ENCODE measurements around the gene IL17B.

The IL17B gene

DNA sequence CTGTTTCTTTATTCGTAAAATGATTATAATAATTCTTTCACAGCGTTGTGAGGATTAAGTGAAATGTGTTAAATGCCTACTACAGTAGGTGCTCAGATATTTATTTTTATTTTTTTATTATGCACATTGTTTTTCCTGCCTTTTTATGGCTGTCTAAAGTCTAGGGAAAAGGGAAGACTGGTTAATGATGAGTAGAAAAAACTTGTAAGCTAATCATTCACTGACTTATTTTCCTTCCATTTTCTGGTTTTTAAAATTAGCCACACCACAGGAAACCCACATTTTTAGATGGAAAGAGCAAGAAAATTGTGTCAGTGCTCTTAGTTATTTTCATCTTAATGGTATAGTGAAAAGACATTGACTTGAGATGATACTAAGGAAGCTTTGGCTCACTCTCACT lies 25.2 kb downstream of the IL17B start:
- no peak for DNase-seq

DNA sequence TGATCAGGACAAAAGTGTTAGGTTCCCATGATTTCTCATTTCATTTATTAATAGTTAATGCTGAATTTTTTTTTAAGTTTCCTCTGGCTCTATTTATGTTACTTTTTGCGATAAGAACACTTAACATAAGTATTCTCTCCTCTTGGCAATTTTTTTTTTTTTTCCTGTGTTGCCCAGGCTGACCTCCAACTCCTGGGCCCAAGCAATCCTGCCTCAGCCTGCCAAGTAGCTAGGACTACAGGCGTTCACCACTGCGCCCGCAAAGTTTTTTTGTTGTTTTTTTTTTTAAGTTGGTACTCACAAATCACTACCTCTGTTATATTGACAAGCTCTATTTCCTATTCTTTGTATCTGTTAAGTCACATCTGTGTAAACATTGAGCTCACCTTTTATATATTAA lies 26.9 kb downstream of the IL17B start:
- DNase-seq: no peak

DNA sequence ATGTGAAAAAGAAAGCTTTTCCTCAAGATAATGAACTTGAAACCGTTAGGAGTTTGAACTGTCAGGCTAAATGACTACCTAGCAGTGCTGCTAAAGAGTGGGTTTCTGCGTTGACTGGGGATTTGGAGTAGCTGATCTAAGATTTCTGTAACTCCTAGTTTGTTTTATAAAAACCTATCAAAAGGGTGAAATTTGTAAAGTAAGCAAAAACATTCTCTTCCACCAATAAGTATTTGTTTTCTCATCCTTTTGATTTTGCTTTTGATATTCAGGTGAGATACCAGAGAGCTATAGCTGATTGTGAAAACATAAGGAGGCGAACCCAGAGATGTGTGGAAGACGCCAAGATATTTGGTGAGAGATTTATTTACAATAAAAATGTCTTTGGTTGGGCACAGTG lies 29.7 kb downstream of the IL17B start:
- DNase-seq: no peak

DNA sequence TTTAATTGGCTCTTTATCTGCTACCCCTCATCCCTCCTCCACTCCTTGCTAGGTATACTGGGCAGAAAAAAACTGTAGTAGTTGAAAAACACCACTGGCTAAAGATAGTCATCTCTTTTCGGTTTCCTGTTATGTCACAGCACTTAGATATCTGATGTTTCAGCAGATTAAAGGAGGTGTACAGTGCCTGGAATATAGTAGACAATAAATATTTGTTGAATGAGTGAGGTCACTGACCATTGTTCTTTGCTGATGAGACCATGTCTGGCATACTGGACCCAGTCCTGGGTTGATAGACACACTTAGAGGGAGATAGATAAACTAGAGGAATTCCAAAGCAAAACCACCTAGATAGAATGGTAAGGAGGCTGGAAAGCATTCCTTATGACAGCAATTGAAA lies 30.6 kb downstream of the IL17B start:
- no peak for DNase-seq

DNA sequence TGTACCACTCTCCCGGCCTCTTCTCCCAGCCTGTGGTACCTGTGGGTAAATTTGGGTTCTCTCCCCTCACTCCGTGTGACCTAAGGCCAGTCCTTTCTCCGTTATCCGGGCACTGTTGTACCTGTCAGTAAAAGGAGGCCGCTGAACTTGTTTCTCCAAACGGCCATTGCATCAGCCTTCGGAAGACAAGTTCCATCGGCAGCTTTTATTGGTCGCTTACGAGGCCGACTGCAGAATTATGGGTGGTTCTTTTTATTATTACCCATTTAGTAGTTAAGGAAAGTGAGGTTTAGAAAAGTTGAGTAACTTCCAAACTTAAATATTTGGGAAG lies 33.2 kb downstream of the IL17B start:
- peak; percentile 23 for DNase-seq

DNA sequence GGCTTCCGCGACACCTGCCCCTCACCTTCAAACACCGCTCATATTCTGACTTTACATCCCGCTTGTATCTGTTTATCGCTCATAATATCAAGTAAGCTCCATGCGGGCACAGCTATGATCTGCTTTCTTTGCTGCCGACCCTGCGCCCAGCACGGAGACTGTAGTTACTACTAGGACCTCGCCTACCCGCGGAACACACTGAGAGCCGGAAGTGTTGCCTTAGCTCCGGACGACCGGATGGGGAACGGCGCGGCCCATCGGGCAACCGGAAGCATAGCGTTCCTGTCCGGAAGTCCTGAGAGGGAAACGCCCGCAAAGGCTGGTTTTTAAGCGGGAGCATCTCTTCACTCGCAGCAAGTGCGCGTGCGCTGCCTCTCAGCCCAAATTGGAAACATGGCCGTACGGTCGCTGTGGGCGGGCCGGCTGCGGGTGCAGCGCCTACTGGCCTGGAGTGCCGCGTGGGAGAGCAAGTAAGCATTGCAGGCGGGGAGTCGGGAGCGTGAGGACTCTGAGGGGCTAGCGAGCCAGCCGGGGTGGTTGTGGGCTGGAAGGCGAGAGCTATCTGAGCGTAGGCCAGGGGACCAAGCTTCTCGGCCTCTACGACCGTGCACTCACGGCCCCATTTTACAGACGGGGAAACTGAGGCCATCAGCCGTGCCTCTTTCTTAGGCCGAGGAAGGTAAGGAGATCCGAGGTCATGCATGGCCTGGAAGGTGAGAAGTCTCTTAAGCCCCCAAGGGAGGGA lies 33.8 kb downstream of the IL17B start, which contains the start of gene GRPEL2:
GRPEL2 (plus strand) TSS at position 353 of the 745 bp plus-strand sequence; CDS start at position 394, 41 bp downstream.
- DNase-seq: peak; percentile 98

DNA sequence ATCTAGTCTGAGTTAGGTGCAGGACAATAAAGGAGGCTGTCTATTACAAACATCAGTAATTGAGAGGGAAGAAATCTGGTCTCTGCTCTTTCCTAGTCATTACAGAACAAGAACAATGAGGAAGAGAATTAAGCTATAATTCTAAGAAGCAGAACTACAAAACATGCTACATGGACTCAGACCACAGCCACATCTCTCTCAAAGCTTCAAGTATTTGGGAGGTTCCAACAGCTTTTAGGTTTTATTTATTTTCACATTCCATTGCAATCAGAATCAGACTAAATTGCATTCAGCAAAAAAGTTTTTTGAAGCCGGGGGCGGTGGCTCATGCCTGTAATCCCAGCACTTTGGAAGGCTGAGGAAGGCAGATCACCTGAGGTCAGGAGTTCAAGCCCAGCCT lies 34.9 kb downstream of the IL17B start:
- no peak for DNase-seq

DNA sequence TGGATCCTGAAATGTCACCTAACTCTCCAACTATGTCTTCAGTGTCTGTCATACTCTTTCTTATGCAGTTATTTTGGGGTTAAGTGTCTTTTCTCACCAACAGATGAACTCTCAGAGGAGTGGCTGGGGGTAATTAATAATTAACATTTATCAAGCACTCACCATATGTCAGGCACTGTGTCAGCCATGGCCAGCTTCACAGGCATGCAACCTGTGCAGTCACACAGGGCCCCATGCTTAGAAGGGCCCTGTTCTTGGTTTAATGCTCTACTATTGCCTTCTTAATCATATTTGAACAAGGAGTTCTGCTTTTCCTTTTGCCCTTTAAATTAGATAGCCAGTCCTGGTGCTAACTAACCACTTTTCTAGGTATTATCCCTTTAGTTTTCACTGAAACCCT lies 37.2 kb downstream of the IL17B start:
- DNase-seq: no peak

DNA sequence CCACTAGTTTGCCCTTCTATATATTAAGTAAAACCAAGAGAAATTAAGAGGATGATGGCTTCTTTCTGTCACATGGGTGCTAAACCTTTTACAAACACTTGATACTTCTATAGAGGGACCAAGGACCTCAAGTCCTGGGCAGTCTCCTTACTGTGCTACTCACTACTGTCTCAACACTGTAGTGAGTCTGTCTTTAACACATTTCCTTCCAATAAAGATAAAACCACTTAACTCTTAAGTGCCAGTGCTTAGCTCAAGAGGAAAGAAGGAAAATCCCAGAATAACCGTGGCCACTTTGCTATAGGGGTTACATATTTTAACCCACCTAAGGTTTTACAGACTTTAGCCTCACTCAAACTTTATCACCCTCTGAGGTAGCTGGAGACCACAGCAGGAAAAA lies 38.2 kb downstream of the IL17B start:
- no peak for DNase-seq

DNA sequence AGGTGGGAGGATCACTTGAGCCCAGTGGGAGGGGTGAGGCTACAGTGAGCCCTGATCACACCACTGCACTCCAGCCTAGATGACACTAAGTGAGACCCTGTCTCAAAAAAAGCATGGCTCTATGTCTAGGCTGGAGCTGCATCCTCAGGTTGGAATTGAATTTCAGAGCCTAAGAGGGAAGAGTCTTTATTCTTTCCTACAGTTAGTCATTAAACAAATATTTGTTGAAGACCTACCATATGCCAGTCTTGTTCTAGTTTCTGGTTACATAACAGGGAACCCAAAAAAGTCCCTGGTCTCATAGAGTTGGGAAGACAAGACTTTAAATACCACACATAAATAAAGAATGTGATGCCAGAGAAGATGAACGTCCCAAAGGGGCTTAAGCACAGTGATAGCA lies 40.7 kb downstream of the IL17B start:
- no peak for DNase-seq

DNA sequence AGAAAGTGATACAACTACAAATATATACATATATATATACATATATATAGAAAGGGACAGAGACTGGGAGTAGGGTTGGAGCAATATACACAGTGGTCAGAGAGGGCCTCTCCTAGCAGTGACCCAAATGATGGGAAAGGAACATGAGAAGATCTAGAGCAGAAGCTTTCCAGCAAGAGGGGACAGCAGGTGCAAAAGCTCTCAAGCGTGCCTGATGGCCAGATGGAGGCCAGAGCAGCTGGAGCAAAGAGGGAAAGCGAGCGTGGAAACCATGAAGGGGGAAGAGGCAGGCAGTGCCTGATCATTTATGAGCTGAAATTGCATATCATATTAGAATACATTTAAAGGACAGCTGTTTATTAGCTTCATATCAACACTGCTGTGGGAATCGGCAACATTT lies 41.4 kb downstream of the IL17B start:
- no peak for DNase-seq

DNA sequence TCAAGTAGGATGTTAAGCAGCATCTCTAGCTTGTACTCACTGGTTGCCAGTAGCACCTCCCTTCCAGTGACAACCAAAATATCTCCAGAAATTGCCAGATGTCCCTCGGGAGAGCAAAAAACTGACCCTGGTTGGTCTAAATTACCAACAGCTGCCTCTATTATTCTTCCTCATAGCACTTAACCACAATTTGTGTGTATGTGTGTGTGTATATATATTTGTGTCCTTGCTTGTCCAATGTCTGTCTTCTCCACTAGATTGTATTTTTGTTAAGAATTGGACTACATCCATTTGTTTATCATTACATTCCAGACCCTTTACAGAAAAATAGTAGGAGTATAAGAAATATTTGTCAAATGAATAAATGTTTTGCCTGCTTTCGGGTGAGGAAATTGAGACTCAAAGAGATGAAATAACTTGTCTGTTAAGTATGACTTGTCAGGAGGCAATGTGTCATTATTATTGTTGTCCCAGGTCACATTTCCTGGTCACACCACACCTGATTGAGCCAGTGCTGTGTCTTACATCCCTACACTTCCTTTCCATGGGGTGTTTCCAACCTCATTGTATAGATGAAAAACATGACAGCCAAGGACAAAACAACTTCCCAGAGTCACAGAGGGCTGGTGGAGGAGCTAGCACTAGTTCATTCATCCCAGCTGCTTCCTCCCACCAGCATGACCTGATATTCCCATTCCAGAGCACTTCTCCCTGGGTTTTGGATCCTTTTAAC lies 45.2 kb downstream of the IL17B start:
- DNase-seq: no peak

DNA sequence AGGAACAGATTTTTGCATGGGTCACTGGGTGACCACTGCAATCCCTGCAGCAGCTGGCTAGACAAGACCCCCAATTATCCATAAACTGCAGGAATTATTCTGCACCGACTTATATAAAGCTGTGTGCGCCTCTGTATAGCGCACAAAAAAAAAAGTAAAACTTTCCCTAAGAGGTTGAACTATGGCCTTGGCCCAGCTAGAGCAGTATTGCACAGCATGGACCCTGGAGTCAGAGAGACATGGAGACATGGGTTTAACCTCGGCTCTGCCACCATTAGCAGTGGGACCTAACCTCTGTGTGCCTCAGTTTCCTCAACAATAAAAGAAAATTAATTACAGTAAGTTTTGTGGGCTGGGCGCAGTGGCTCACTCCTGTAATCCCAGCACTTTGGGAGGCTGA lies 50.9 kb downstream of the IL17B start:
- DNase-seq: no peak

DNA sequence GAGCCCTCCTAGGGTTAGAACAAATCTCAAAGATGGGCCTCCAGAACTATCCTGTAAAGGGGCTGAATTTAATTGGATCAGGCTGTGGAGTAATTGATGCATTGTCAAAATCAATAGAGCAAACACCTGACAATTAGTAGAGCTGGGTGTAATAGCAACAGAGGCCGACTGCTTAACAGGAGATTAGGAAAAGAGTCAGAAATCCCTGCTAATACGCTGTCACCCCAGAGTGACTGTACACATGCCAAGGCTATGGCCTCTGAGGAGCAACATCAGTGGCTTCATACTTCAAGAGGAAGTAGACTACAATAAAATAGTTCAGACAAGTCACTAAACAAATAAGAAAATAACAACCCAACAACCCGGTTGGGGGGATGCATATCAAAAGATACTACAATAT lies 52.5 kb downstream of the IL17B start:
- no peak for DNase-seq

DNA sequence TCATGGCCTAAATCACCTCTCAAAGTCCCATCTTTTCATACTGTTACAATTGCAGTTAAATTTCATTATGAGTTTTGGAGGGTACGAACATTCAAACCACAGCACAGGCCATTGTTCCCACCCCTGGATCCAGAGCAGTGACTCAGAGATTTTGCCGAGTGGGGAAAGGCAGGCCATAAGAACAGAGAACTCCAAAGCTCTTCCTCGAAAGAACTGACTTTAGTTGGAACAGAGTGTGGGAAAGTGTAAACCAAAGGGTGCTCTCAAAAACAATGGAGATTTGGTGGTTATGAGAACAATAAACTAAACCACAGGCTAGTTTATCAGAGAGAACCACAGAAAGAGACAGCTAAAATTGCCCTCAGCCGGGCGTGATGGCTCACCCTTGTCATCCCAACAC lies 53.2 kb downstream of the IL17B start:
- DNase-seq: no peak

DNA sequence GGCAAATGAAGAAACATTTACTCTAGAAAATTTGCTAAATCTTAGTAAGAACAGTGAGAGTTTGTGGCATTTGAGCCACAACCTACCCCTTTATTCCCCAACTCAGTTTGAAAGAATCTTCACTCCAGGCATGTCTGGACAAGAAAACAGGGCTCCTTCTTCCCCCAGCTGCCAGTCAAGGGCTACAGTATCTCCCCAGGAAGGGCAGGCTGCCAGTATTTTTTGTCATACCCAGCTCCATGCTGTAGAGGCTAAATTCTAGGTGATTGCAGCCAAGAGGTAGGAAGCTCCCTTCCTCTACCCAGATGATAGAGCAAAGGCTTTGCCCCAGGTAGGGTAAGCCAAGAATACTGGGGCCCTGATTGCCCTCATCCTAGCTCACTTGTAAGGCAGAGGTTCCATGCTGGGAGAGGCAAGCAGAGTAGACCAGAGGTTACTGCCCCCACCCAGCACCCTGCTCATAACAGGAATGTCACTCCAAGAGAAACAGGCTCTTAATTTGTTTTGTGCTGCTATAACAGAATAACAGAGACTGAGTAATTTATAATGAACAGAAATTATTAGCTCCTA lies 53.8 kb downstream of the IL17B start:
- DNase-seq: no peak

DNA sequence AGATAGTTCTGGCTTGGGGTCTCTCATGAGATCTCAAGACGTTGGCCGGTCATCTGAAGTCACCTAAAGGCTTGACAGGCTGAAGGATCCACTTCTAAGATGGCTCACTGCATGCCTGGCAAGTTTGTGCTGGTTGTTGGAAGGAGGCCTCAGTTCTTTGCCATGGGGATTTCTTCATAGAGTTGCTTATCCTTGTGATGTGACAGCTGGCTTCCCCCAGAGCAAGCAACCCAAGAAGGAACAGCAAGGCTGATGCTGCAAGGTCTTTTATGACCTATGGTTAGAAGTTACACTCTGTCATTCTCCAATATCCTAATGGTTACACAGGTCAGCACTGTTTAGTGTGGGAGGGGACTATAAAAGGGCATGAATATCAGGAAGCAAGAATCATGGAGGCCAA lies 54.5 kb downstream of the IL17B start:
- no peak for DNase-seq

All from RPMI8226 (cell line).